Karpas-422 (cell line): ENCODE measurements around the gene SPATA20. TPM values are rescaled to one million over a fixed set of nuclear protein-coding genes. Genes with fewer than 3 reads are reported as not detected.

Source experiments
- DNase-seq: peaks from one replicate; pipeline ENCODE4 v3.0.0-alpha.2; 2015
- H2AFZ ChIP-seq: fragments of 200-600 bp; sonication (generic); 2 replicates; pipeline ENCODE4 v1.6.1; 2014; ENCODE audit warnings: antibody characterized with exemption, low read length, mixed read lengths
- H3K27ac ChIP-seq: fragments of 200-600 bp; sonication (generic); 2 replicates; pipeline ENCODE4 v1.5.1; 2014; ENCODE audit warnings: mild to moderate bottlenecking, low read length, moderate library complexity
- H3K27me3 ChIP-seq: fragments of 200-600 bp; sonication (generic); 2 replicates; pipeline ENCODE4 v1.6.1; 2014; ENCODE audit warnings: low read length, mixed read lengths
- H3K36me3 ChIP-seq: fragments of 200-600 bp; sonication (generic); 2 replicates; pipeline ENCODE4 v1.6.1; 2014; ENCODE audit warnings: low read length, mixed read lengths; ENCODE audit not compliant: insufficient read depth
- H3K4me1 ChIP-seq: fragments of 200-600 bp; sonication (generic); 2 replicates; pipeline ENCODE4 v1.6.1; 2014; ENCODE audit warnings: mild to moderate bottlenecking, low read length, mixed read lengths
- H3K4me2 ChIP-seq: fragments of 200-600 bp; sonication (generic); 2 replicates; pipeline ENCODE4 v1.6.1; 2014; ENCODE audit warnings: low read length, low read depth, mild to moderate bottlenecking; ENCODE audit not compliant: poor library complexity, severe bottlenecking
- H3K4me3 ChIP-seq: fragments of 200-600 bp; sonication (generic); 2 replicates; pipeline ENCODE4 v1.5.1; 2014; ENCODE audit warnings: mild to moderate bottlenecking, antibody characterized with exemption, low read length, mixed read lengths
- H3K79me2 ChIP-seq: fragments of 200-600 bp; sonication (generic); 2 replicates; pipeline ENCODE4 v1.6.1; 2014; ENCODE audit warnings: mild to moderate bottlenecking, low read length, mixed read lengths
- H3K9ac ChIP-seq: fragments of 200-600 bp; sonication (generic); 2 replicates; pipeline ENCODE4 v1.6.0; 2014; ENCODE audit warnings: low read length
- H3K9me2 ChIP-seq: fragments of 200-600 bp; sonication (generic), shearing (Covaris generic); replicated peaks from 2 replicates; pipeline ENCODE4 v1.6.0; 2014; ENCODE audit warnings: mild to moderate bottlenecking, low read length, moderate library complexity; ENCODE audit not compliant: insufficient read depth
- H3K9me3 ChIP-seq: fragments of 300-700, 200-600 bp; sonication (generic); 2 replicates; pipeline ENCODE4 v1.6.1; 2014; ENCODE audit warnings: low read length, mixed read lengths
- H4K20me1 ChIP-seq: fragments of 200-600 bp; sonication (generic); 2 replicates; pipeline ENCODE4 v1.6.1; 2014; ENCODE audit warnings: mild to moderate bottlenecking, antibody characterized with exemption, low read length, low read depth; ENCODE audit not compliant: insufficient read depth
- total RNA-seq: library from RNA; depleted of rRNA; stranded (reverse); fragments of >200 nt; shearing (Covaris generic); gene quantifications from 2 replicates; pipeline ENCODE4 v1.2.3, GENCODE V29; 2014; ENCODE audit warnings: low replicate concordance

The SPATA20 gene
- total RNA-seq, 1 experiment from 2014 or later = 38.8 TPM

DNA sequence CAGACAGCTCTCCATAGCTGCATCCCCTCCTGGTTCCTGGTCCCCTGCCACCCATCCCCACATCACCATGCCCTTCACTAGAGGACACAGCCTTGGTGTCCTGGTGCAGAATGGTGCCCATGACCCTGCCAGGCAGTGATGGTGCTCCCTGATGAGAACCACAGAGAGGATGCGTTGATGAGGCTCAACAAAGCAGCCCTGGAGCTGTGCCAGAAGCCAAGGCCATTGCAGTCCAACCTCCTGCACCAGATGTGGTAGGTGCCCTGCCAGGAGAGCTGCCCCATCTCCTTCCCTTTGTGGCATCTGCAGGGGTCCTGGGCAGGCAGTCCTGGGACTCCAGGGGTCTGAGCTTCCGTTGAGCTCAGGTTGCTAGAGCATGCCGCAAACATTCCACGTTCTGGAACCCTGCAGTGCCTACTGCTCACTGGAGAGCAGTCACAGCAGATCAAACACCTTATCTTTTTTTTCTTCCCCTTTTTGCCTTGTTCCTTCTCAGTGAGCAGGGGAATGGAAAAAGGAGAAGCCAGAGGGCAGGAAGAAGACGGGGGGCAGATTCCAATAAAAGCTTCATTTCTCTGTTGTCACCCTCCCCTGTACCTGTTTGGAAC is 19.7 kb upstream of the SPATA20 start:
- Histone ChIP-seq H3K79me2 (no peaks in the 10 kb centered on the region), H3K4me2 (no peak overlapping the region), H4K20me1 (no peaks in the 10 kb centered on the region), H3K27me3 (no peaks in the 10 kb centered on the region), H3K9me3 (no peaks in the 10 kb centered on the region), H3K27ac (no peak overlapping the region), H3K9me2 (no peaks in the 10 kb centered on the region), H3K4me1 (no peaks in the 10 kb centered on the region), H2AFZ (no peak overlapping the region), H3K36me3 (no peaks in the 10 kb centered on the region), H3K9ac (no peak overlapping the region), H3K4me3 (no peak overlapping the region)
- no peak for DNase-seq

DNA sequence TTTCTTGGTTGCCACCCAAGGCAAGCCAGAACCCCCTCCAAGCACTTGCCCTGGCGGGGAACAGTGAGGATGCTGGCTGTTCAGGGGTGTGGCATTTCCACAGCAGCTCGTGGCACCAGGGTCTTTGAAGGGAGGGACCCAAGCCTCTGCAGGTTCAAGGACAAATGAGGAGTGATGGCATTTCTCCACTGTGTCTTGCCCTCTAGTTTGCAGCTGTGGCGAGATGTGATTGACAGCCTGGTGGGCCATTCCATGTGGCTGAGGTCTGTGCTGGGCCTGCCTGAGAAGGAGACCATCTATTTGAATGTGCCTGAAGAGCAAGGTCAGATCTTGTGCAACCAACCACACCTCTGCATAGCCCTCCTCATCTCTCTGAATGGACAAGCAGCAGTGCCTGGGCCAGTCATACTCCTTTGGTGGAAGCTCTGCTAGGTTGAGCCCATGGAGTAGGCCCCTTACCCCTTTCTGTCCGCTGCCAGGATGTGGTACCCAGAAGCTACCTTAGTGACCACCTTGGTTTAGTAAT is 19.0 kb upstream of the SPATA20 start:
- H3K27ac ChIP-seq = no peak overlapping the region
- H3K4me2 ChIP-seq = no peak overlapping the region
- H4K20me1 ChIP-seq = no peaks in the 10 kb centered on the region
- H2AFZ ChIP-seq = no peak overlapping the region
- H3K27me3 ChIP-seq = no peaks in the 10 kb centered on the region
- H3K4me1 ChIP-seq = no peaks in the 10 kb centered on the region
- H3K9ac ChIP-seq = no peak overlapping the region
- H3K9me3 ChIP-seq = no peaks in the 10 kb centered on the region
- H3K36me3 ChIP-seq = no peaks in the 10 kb centered on the region
- no peak overlapping the region for H3K4me3 ChIP-seq
- no peak for DNase-seq
- no peaks in the 10 kb centered on the region for H3K9me2 ChIP-seq
- no peaks in the 10 kb centered on the region for H3K79me2 ChIP-seq

GRCh38 chr17:50529849-50530248 is 17.1 kb upstream of the SPATA20 start:
- Histone ChIP-seq H4K20me1 (no peaks in the 10 kb centered on the region), H3K27me3 (no peaks in the 10 kb centered on the region), H3K4me2 (no peak overlapping the region), H3K4me1 (no peaks in the 10 kb centered on the region), H3K27ac (no peak overlapping the region), H3K4me3 (no peak overlapping the region), H2AFZ (no peak overlapping the region), H3K79me2 (no peaks in the 10 kb centered on the region), H3K9ac (no peak overlapping the region), H3K36me3 (no peaks in the 10 kb centered on the region), H3K9me3 (no peaks in the 10 kb centered on the region), H3K9me2 (no peaks in the 10 kb centered on the region)
- no peak for DNase-seq

DNA sequence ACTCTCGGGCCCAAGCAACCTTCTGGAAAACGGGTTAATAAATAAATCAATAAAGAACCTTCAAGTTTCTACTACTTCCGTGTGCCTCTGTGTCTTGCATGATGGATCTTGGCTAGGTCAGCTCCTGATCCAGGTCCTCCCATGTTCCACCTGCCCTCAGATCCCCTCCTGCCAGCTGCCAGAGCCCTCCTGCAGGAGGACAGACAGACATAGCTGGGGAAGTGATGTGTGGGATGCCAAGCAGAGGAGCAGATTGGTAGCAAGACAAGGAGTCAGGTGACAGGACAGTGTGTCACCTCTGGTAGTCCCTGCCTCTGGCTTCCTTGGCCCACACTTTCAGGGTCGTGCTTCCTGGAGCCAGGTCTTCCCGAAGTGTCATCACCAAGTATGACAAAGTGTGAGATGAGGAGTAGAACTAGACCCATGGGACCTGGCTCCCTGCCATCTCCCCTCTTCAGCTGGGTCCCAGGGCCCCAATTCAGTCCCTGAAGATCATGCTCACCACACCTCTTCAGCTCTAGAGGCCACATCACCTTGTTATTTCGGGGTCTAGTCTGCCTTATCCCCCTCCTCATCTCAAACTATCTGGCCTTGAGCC is 15.4 kb upstream of the SPATA20 start:
- no peaks in the 10 kb centered on the region for H3K79me2 ChIP-seq
- no peaks in the 10 kb centered on the region for H3K4me1 ChIP-seq
- H3K9me3 ChIP-seq = no peaks in the 10 kb centered on the region
- H4K20me1 ChIP-seq = 0 out of 2 replicates have a peak, but pooled peaks cover 4% of the 10 kb centered on the region
- H3K4me2 ChIP-seq = no peak overlapping the region
- H3K4me3 ChIP-seq = no peak overlapping the region
- no peak for DNase-seq
- no peaks in the 10 kb centered on the region for H3K27me3 ChIP-seq
- H3K36me3 ChIP-seq = no peaks in the 10 kb centered on the region
- no peak overlapping the region for H3K9ac ChIP-seq
- no peak overlapping the region for H2AFZ ChIP-seq
- H3K9me2 ChIP-seq = no peaks in the 10 kb centered on the region
- no peak overlapping the region for H3K27ac ChIP-seq

GRCh38 chr17:50532452-50533024 is 14.4 kb upstream of the SPATA20 start, which contains the start of gene EPN3:
Gene EPN3 (plus strand): TSS chr17:50532735. CDS start chr17:50536557, 3,822 bp downstream.
- DNase-seq = no peak
- Histone ChIP-seq H3K27ac (no peak within 1 kb of the TSS), H4K20me1 (0 out of 2 replicates have a peak, but pooled peaks cover 4% of the 10 kb centered on the region), H3K9me2 (no peaks in the 10 kb centered on the region), H3K9ac (no peak within 1 kb of the TSS), H3K9me3 (no peaks in the 10 kb centered on the region), H3K4me3 (no peak within 1 kb of the TSS), H3K27me3 (no peaks in the 10 kb centered on the region), H2AFZ (no peak within 1 kb of the TSS), H3K79me2 (no peaks in the 10 kb centered on the region), H3K4me2 (no peak within 1 kb of the TSS), H3K36me3 (no peaks in the 10 kb centered on the region), H3K4me1 (no peaks in the 10 kb centered on the region)

GRCh38 chr17:50533185-50533584 is 13.8 kb upstream of the SPATA20 start:
- Histone ChIP-seq H3K9ac (no peak overlapping the region), H3K4me3 (no peak overlapping the region), H2AFZ (no peak overlapping the region), H3K9me2 (no peaks in the 10 kb centered on the region), H3K4me1 (no peaks in the 10 kb centered on the region), H3K9me3 (no peaks in the 10 kb centered on the region), H3K27me3 (no peaks in the 10 kb centered on the region), H3K36me3 (no peaks in the 10 kb centered on the region), H3K4me2 (no peak overlapping the region), H3K79me2 (no peaks in the 10 kb centered on the region), H4K20me1 (0 out of 2 replicates have a peak, but pooled peaks cover 4% of the 10 kb centered on the region), H3K27ac (no peak overlapping the region)
- no peak for DNase-seq

- Histone ChIP-seq H3K4me1 (no peaks in the 10 kb centered on the region), H2AFZ (no peak overlapping the region), H3K9me3 (no peaks in the 10 kb centered on the region), H3K27me3 (no peaks in the 10 kb centered on the region), H3K27ac (no peak overlapping the region), H4K20me1 (0 out of 2 replicates have a peak, but pooled peaks cover 4% of the 10 kb centered on the region), H3K9ac (no peak overlapping the region), H3K9me2 (no peaks in the 10 kb centered on the region), H3K36me3 (no peaks in the 10 kb centered on the region), H3K79me2 (no peaks in the 10 kb centered on the region), H3K4me2 (no peak overlapping the region), H3K4me3 (no peak overlapping the region)
- no peak for DNase-seq
Observed at GRCh38 chr17:50533720-50534148, 13.2 kb upstream of the SPATA20 start.

GRCh38 chr17:50534222-50534978 is 12.6 kb upstream of the SPATA20 start:
- H4K20me1 ChIP-seq = 0 out of 2 replicates have a peak, but pooled peaks cover 4% of the 10 kb centered on the region
- no peak overlapping the region for H3K4me3 ChIP-seq
- no peak for DNase-seq
- no peaks in the 10 kb centered on the region for H3K9me3 ChIP-seq
- no peaks in the 10 kb centered on the region for H3K4me1 ChIP-seq
- H3K27me3 ChIP-seq = no peaks in the 10 kb centered on the region
- no peak overlapping the region for H3K9ac ChIP-seq
- H3K36me3 ChIP-seq = no peaks in the 10 kb centered on the region
- no peaks in the 10 kb centered on the region for H3K9me2 ChIP-seq
- no peak overlapping the region for H2AFZ ChIP-seq
- H3K4me2 ChIP-seq = no peak overlapping the region
- H3K27ac ChIP-seq = no peak overlapping the region
- H3K79me2 ChIP-seq = no peaks in the 10 kb centered on the region
